K562 (cell line): ENCODE measurements around the gene B3GALT6. TPM values are rescaled to one million over a fixed set of nuclear protein-coding genes. Genes with fewer than 3 reads are reported as not detected.

Experiments used
- ARNT ChIP-seq, 2 experiments: fragments of 450-650 bp; IDR thresholded peaks; 2 replicates each; pipeline ENCODE4 v1.6.1; 2016; ENCODE audit warnings: mild to moderate bottlenecking in 1 of 2
- ATF7 ChIP-seq: fragments of 450-650 bp; IDR thresholded peaks from 2 replicates; pipeline ENCODE4 v1.7.1; 2014; ENCODE audit warnings: mild to moderate bottlenecking, moderate library complexity
- CTCF ChIP-seq, 3 experiments: IDR thresholded peaks in 2 of 3; conservative IDR thresholded peaks in 1 of 3; 2 replicates each; pipeline ENCODE4 v1.5.1; 2011 to 2012; ENCODE audit warnings: low read length in 3 of 3, mild to moderate bottlenecking in 3 of 3, control low read depth in 2 of 3, improper control_type of control experiment in 1 of 3, inconsistent platforms in 1 of 3, low read depth in 1 of 3, mixed read lengths in 1 of 3, moderate library complexity in 1 of 3; ENCODE audit not compliant: insufficient read depth in 2 of 3
- DEAF1 ChIP-seq: fragments of 450-650 bp; formaldehyde crosslinking; IDR thresholded peaks from 2 replicates; pipeline ENCODE4 v1.4.0; 2020; ENCODE audit warnings: mild to moderate bottlenecking, moderate library complexity
- ESRRA ChIP-seq: fragments of 450-650 bp; IDR thresholded peaks from 2 replicates; pipeline ENCODE4 v1.6.1; 2014; ENCODE audit warnings: low read depth, mild to moderate bottlenecking, moderate library complexity, borderline replicate concordance
- GATA2 ChIP-seq: sonication (generic); formaldehyde crosslinking; IDR thresholded peaks from 2 replicates; pipeline ENCODE4 v1.4.0; 2020; ENCODE audit warnings: mild to moderate bottlenecking, missing genetic modification reagents
- GTF2B ChIP-seq: IDR thresholded peaks from 2 replicates; pipeline ENCODE4 v1.6.1; 2011; ENCODE audit not compliant: insufficient read length; ENCODE audit errors: extremely low read depth
- L3MBTL2 ChIP-seq: fragments of 450-650 bp; IDR thresholded peaks from 2 replicates; pipeline ENCODE4 v1.6.1; 2016; ENCODE audit warnings: mild to moderate bottlenecking, moderate library complexity
- MXD1 ChIP-seq: fragments of 250-450 bp; sonication (Bioruptor Pico); IDR thresholded peaks from 2 replicates; pipeline ENCODE4 v1.8.0; 2021; ENCODE audit warnings: borderline replicate concordance, mild to moderate bottlenecking, moderate library complexity; ENCODE audit not compliant: poor library complexity, severe bottlenecking
- MYNN ChIP-seq, 2 experiments: sonication (generic); formaldehyde crosslinking in 1 of 2; IDR thresholded peaks; 2 replicates each; pipeline versions ENCODE4 v1.5.0 to v1.6.1; 2016 to 2020; ENCODE audit warnings: antibody characterized with exemption in 1 of 2, missing genetic modification reagents in 1 of 2
- NONO ChIP-seq, 2 experiments: fragments of 200-400 bp in 1 of 2; fragments of 450-650 bp in 1 of 2; formaldehyde crosslinking in 1 of 2; IDR thresholded peaks; 2 replicates each; pipeline ENCODE4 v1.6.1; 2017; ENCODE audit warnings: low read depth in 2 of 2, mild to moderate bottlenecking in 2 of 2, moderate library complexity in 2 of 2, low read length in 1 of 2
- NR2F6 ChIP-seq: fragments of 450-650 bp; formaldehyde crosslinking; IDR thresholded peaks from 2 replicates; pipeline ENCODE4 v1.4.0; 2020; ENCODE audit warnings: mild to moderate bottlenecking
- SMAD4 ChIP-seq: fragments of 250-450 bp; sonication (Bioruptor Pico); conservative IDR thresholded peaks from 2 replicates; pipeline ENCODE4 v1.8.0; 2021; ENCODE audit warnings: inconsistent platforms, mild to moderate bottlenecking, moderate library complexity
- SMARCE1 ChIP-seq: fragments of 450-650 bp; IDR thresholded peaks from 2 replicates; pipeline ENCODE4 v1.7.1; 2016; ENCODE audit warnings: mild to moderate bottlenecking
- TARDBP ChIP-seq: fragments of 450-650 bp; IDR thresholded peaks from 2 replicates; pipeline ENCODE4 v1.6.1; 2016
- THAP7 ChIP-seq: fragments of 250-450 bp; sonication (Bioruptor Pico); IDR thresholded peaks from 2 replicates; pipeline ENCODE4 v1.5.0; 2021
- ZNF431 ChIP-seq: sonication (generic); formaldehyde crosslinking; IDR thresholded peaks from 2 replicates; pipeline ENCODE4 v1.8.0; 2022; ENCODE audit warnings: mild to moderate bottlenecking, missing genetic modification reagents
- ZNF717 ChIP-seq: fragments of 250-450 bp; sonication (Bioruptor Pico); IDR thresholded peaks from 2 replicates; pipeline ENCODE4 v1.5.0; 2021
- ZNF75A ChIP-seq: fragments of 450-650 bp; formaldehyde crosslinking; IDR thresholded peaks from 2 replicates; pipeline ENCODE4 v1.4.0; 2020; ENCODE audit warnings: mild to moderate bottlenecking
- ZNF79 ChIP-seq: fragments of 250-450 bp; sonication (Bioruptor Pico); IDR thresholded peaks from 2 replicates; pipeline ENCODE4 v1.4.0; 2020; ENCODE audit warnings: low read depth, mild to moderate bottlenecking, moderate library complexity
- polyA plus RNA-seq, 8 experiments: library from polyadenylated mRNA; depleted of rRNA in 4 of 8; stranded (reverse) in 5 of 8; unstranded in 3 of 8; fragments of >200 nt; fragmentation: Nextera tagmentation in 2 of 8; fragmentation: Illumina TruSeq in 1 of 8; extraction: Ambion mirVana in 2 of 8; extraction: Trizol in 1 of 8; gene quantifications; 2 replicates each; pipeline versions ENCODE4 v1.2.1 to v1.2.3, GENCODE V29; 2011 to 2014; ENCODE audit warnings: inconsistent platforms in 1 of 8, missing spikeins in 1 of 8
- total RNA-seq, 7 experiments: library from RNA; depleted of rRNA in 6 of 7; stranded (reverse); fragments of >200 nt in 6 of 7; fragmentation: Illumina TruSeq in 2 of 7; extraction: Trizol in 2 of 7; gene quantifications; 2 replicates each; pipeline versions ENCODE4 v1.2.1 to v1.2.3, GENCODE V29; 2011 to 2021; ENCODE audit warnings: low replicate concordance in 1 of 7
- TF ChIP-seq, protein P1 (sequence below): fragments of 250-450 bp; sonication (Bioruptor Pico); IDR thresholded peaks from 2 replicates; pipeline ENCODE4 v1.4.0; 2020

B3GALT6 gene
- total and polyA plus RNA-seq, 9 of the 15 experiments (the other 6 are each of a cell fraction or from before 2014, with no cell fraction given): 0.68 to 29.8 (median 9.9) TPM

DNA sequence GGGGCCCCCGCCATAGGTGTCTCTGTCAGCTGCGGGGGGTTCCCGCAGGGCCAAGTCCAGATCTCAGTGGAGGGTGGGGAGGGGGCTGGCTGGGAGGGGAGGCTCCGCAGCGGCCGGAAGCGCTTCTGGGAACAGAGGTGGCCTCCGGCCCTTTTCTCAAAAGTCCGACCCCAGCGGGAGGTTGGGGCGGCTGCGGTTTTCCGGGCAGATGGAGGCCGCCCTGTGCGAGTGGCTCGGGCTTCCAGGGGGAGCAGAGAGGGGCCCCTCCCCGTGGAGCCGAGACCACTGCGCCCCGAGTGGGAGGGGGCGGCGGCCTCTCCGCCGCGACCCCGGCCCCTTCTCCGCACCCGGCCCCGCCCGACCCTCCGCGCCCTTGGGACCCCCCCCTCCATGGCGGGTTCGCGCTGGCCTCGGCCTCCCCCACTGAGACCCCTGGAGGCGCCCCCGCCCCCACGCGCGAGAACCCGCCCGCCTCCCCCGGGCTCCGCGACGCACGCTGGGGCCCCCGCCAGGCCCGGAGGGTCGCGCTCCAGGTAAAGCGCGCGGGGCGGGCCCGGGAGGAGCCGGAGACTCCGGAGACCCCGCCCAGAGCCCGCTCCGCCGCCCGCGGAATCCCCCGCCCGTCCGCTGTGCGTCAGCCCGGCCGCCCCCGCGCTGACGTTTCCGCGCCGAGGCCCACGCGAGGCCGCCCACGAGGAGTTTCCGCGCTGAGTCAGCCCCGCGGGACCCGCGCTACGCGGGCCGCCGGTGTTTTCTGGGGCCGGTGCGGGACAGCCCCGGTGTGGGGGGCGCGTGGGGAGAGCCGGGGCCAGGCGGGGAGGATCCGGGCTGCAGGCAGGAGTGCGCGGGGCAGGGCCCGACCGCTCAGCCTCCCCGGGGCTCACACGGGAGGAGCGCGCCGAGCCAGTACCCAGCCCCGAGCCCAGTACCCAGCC lies 30.9 kb upstream of the B3GALT6 start (continued):
- TF ChIP-seq GATA2 (CRISPR knock-in tag) (no peak), ZNF79 (CRISPR knock-in tag) (no peak), SMAD4 (0 out of 2 replicates have a peak, but pooled peaks have one; percentile 31), SMARCE1 (no peak), ZNF75A (CRISPR knock-in tag) (no peak), ATF7 (peak; percentile 82), ZNF431 (CRISPR knock-in tag) (no peak), NR2F6 (no peak), ARNT (IDR thresholded peaks at IDR 0.05) (no peak), MXD1 (CRISPR knock-in tag) (no peak), DEAF1 (CRISPR knock-in tag) (no peak), NONO (IDR thresholded peaks at IDR 0.05; ENCODE audit: low read depth in 2 of 2, low read length in 1 of 2) (peak in 1 of 2 experiments; percentile 73; a peak in 1 of 4 replicates), MYNN (IDR thresholded peaks at IDR 0.05) (no peak), MYNN (CRISPR knock-in tag; IDR thresholded peaks at IDR 0.05) (no peak), THAP7 (CRISPR knock-in tag) (no peak), CTCF (IDR thresholded peaks at IDR 0.05 in 2 of 3, conservative IDR thresholded peaks at IDR 0.05 in 1 of 3; ENCODE audit: insufficient read depth in 2 of 3, low read depth in 1 of 3, low read length in 3 of 3) (no peak), TARDBP (peak; percentile 96), ZNF717 (CRISPR knock-in tag) (no peak), L3MBTL2 (peak; percentile 90), GTF2B (no peak), ESRRA (peak; percentile 40; the same call in 1 of the 2 replicates)
- TF ChIP-seq, protein P1, sequence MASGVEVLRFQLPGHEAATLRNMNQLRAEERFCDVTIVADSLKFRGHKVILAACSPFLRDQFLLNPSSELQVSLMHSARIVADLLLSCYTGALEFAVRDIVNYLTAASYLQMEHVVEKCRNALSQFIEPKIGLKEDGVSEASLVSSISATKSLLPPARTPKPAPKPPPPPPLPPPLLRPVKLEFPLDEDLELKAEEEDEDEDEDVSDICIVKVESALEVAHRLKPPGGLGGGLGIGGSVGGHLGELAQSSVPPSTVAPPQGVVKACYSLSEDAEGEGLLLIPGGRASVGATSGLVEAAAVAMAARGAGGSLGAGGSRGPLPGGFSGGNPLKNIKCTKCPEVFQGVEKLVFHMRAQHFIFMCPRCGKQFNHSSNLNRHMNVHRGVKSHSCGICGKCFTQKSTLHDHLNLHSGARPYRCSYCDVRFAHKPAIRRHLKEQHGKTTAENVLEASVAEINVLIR (CRISPR knock-in tag): peak; percentile 73
